22Rv1 (cell line): ENCODE data around the gene KCNK4.

Source experiments
- H3K27ac ChIP-seq: fragments of 450-650 bp; 2 replicates; pipeline ENCODE4 v1.5.1; 2017
- ZFX ChIP-seq: fragments of 450-650 bp; IDR thresholded peaks from 2 replicates; pipeline ENCODE4 v1.6.1; 2017; ENCODE audit warnings: antibody characterized with exemption, borderline replicate concordance
- TF ChIP-seq, protein P1 (sequence below): fragments of 450-650 bp; IDR thresholded peaks from 2 replicates; pipeline ENCODE4 v1.5.1; 2017; ENCODE audit warnings: mild to moderate bottlenecking

KCNK4 gene

DNA sequence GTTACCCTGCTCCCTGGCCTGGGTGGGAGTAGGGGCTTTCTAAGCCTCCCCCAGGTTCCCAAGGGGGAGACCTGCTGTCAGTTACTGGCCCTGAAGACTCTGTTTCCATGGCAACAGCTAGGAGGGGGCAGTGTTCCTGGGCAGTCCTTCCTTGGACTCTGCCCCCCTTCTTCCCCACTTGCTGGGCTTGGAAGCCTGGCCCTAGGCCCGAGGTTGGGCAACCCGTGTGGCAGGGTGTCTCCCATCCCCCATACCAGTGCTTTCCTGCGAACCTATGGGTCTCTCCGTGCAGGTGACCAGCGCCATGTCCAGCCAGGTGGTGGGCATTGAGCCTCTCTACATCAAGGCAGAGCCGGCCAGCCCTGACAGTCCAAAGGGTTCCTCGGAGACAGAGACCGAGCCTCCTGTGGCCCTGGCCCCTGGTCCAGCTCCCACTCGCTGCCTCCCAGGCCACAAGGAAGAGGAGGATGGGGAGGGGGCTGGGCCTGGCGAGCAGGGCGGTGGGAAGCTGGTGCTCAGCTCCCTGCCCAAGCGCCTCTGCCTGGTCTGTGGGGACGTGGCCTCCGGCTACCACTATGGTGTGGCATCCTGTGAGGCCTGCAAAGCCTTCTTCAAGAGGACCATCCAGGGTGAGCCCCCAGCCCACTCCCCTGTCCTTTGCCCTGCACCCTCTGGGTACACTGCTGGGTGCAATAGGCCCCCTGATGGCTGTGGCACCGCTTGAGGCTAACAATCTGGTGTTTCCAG, 15.9 kb downstream of the KCNK4 start:
- peak overlapping the region; percentile 99 for H3K27ac ChIP-seq
- TF ChIP-seq, protein P1, sequence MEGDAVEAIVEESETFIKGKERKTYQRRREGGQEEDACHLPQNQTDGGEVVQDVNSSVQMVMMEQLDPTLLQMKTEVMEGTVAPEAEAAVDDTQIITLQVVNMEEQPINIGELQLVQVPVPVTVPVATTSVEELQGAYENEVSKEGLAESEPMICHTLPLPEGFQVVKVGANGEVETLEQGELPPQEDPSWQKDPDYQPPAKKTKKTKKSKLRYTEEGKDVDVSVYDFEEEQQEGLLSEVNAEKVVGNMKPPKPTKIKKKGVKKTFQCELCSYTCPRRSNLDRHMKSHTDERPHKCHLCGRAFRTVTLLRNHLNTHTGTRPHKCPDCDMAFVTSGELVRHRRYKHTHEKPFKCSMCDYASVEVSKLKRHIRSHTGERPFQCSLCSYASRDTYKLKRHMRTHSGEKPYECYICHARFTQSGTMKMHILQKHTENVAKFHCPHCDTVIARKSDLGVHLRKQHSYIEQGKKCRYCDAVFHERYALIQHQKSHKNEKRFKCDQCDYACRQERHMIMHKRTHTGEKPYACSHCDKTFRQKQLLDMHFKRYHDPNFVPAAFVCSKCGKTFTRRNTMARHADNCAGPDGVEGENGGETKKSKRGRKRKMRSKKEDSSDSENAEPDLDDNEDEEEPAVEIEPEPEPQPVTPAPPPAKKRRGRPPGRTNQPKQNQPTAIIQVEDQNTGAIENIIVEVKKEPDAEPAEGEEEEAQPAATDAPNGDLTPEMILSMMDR, result no peak
- no peak for TF ChIP-seq ZFX

DNA sequence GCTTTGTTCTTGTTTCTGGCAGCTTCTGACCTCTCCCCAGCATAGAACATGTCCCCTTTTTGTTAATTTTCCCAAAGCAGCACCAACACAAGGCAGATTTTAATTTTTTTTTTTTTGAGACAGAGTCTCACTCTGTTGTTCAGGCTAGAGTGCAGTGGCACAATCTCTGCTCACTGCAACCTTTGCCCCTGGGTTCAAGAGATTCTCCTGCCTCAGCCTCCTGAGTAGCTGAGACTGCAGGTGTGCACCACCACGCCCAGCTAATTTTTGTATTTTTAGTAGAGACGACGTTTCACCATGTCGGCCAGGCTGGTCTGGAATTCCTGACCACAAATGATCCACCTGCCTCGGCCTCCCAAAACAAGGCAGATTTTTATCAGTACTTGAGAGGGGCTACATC, 16.7 kb downstream of the KCNK4 start:
- H3K27ac ChIP-seq, result peak overlapping the region; percentile 99

DNA sequence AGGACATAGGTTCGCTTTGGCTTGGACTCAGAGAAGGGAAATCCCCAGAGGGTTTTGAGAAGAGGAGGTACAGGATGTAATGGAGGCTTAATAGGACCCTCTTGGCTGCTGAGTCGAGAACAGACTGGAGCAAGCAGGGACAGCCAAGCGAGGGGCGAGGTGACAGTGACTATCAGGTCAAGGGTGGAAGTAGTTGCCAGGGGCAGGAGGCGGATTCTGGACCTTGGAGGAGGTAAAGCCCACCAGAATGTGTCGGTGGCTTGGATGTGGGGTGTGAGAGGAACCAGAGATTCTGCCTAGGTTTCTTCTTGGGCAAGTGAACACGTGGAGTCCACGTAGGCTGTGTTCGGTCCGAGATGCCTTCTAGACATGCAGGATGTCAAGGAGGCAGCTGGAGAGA, 21.8 kb downstream of the KCNK4 start:
- no peak overlapping the region for H3K27ac ChIP-seq
- TF ChIP-seq, protein P1, result no peak
- TF ChIP-seq ZFX, result no peak

DNA sequence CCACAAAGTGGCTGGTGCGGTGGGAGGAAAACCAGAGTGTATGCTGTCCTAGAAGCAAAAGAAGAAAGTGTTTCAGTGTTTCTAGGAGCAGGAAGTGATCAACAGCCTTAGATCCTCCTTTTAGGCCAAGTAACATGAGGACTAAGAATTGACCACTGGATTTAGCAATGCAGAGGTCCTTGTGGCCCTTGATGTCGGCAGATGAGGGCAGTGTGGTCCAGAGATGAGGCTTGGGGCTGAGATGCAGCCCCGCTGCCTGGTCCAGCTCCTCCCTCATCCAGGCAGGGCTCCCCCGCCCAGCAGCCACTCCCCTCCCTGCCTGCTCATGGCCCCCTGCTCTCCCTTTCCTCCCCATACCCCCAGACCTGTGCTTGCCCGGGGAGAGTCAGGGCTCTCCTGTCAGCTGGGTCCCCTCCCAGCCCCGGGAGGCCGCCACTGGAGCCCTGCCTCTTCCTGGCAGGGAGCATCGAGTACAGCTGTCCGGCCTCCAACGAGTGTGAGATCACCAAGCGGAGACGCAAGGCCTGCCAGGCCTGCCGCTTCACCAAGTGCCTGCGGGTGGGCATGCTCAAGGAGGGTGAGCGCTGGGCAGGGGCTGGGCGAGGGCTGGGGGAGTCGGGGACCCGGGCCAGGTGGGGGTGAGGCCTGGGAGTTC, 22.5 kb downstream of the KCNK4 start:
- TF ChIP-seq ZFX, result no peak
- TF ChIP-seq, protein P1, result no peak

DNA sequence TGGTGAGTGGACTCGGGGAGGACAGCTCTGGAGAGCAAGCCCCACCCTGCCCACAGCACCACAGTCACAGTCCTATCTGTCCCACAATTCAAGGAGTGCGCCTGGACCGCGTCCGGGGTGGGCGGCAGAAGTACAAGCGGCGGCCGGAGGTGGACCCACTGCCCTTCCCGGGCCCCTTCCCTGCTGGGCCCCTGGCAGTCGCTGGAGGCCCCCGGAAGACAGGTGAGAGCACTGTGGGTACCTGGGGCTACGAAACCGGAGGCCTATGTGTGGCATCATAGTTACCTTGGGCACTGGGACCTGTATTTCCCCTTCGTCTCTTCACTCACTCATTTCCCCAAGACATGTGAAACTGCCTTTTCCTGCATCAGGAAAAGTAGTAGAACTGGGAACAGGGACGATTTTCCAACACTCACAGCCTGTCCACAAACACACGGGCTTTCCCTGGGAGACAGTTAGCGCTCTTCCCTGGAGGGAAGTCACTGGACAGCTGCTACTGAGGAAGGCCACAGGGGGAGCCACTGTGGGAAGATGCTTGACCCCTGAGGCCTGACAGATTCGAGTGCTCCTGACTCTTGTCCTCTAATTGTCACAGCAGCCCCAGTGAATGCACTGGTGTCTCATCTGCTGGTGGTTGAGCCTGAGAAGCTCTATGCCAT, 23.2 kb downstream of the KCNK4 start:
- H3K27ac ChIP-seq, result peak overlapping the region; percentile 98; the same call in 1 of the 2 replicates
- TF ChIP-seq, protein P1, result no peak
- TF ChIP-seq ZFX, result no peak

More for the DNA sequence above, 22.5 kb downstream of the KCNK4 start:
- H3K27ac ChIP-seq, result no peak overlapping the region

DNA sequence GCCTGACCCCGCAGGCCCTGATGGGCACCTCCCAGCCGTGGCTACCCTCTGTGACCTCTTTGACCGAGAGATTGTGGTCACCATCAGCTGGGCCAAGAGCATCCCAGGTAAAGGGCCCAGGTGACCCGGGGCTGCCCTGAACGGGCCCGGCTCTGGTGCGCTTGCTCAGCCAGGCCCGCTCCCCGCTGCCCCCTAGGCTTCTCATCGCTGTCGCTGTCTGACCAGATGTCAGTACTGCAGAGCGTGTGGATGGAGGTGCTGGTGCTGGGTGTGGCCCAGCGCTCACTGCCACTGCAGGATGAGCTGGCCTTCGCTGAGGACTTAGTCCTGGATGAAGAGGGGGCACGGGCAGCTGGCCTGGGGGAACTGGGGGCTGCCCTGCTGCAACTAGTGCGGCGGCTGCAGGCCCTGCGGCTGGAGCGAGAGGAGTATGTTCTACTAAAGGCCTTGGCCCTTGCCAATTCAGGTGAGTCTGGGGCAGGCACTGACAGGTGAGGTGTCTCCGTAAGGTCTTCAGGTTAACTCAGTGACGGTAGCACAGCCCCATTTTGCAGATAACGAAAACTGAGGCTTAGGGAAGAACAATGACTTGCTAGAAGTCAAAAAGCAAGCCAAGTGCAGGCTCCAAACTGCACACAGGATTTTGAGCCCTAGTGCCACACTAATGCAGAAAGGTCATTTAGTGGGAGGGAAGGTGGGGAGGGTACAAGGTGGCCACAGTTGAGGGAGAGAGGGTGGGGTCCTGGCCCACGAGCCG, 23.9 kb downstream of the KCNK4 start:
- H3K27ac ChIP-seq, result peak overlapping the region; percentile 98
- no peak for TF ChIP-seq ZFX
- TF ChIP-seq, protein P1, result peak; percentile 17; the same call in 1 of the 2 replicates

DNA sequence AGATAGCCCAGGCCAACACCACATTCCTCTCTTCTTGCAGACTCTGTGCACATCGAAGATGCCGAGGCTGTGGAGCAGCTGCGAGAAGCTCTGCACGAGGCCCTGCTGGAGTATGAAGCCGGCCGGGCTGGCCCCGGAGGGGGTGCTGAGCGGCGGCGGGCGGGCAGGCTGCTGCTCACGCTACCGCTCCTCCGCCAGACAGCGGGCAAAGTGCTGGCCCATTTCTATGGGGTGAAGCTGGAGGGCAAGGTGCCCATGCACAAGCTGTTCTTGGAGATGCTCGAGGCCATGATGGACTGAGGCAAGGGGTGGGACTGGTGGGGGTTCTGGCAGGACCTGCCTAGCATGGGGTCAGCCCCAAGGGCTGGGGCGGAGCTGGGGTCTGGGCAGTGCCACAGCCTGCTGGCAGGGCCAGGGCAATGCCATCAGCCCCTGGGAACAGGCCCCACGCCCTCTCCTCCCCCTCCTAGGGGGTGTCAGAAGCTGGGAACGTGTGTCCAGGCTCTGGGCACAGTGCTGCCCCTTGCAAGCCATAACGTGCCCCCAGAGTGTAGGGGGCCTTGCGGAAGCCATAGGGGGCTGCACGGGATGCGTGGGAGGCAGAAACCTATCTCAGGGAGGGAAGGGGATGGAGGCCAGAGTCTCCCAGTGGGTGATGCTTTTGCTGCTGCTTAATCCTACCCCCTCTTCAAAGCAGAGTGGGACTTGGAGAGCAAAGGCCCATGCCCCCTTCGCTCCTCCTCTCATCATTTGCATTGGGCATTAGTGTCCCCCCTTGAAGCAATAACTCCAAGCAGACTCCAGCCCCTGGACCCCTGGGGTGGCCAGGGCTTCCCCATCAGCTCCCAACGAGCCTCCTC, 24.8 kb downstream of the KCNK4 start:
- peak overlapping the region; percentile 98 for H3K27ac ChIP-seq
